GM12878 (cell line): Measurements from ENCODE around the gene DPF3. TPM values are rescaled to one million over a fixed set of nuclear protein-coding genes. Genes with fewer than 3 reads are reported as not detected.

Experiments
- ATAC-seq: fragments of 200-7000 bp; cut with Tn5 transposase; 3 replicates; pipeline ENCODE4 v1.9.1; 2020; ENCODE audit warnings: mild to moderate bottlenecking, moderate library complexity
- BruUV-seq: library from RNA; stranded (reverse); fragments of 400-500 nt; replicated peaks from 2 replicates; lab custom pipeline; 2021; lab: Mats Ljungman, UMichigan
- CTCF ChIA-PET: fragments of 300-600 bp; sonication (Branson Sonifier 250); formaldehyde crosslinking; extraction: SDS; loops from one replicate; lab custom pipeline; 2021; ENCODE audit warnings: inconsistent platforms; lab: Yijun Ruan, JAX
- POLR2A ChIA-PET: fragments of 350-600 bp; formaldehyde crosslinking; extraction: SDS; loops from one replicate; lab custom pipeline; 2021; ENCODE audit warnings: inconsistent platforms; lab: Charles Lee
- RAD21 ChIA-PET: fragments of 300-600 bp; sonication (Branson Sonifier 250); formaldehyde crosslinking; loops from one replicate; lab custom pipeline; 2023; ENCODE audit warnings: antibody characterized with exemption; ENCODE audit not compliant: unreplicated experiment; lab: Charles Lee
- SMC1A ChIA-PET: fragments of 300-600 bp; sonication (Branson Sonifier 250); formaldehyde crosslinking; loops from one replicate; lab custom pipeline; 2023; ENCODE audit not compliant: unreplicated experiment, uncharacterized antibody; lab: Charles Lee
- DNase-seq: peaks from one replicate; pipeline ENCODE4 v3.0.0-alpha.2; 2011; ENCODE audit warnings: low read depth, low spot score
- FAIRE-seq: peaks from 3 replicates; lab custom pipeline; 2011; peaks lifted over from hg19 to GRCh38; lab: Jason Lieb, UNC
- H2AFZ ChIP-seq: 2 replicates; pipeline ENCODE4 v1.6.0; 2011; ENCODE audit warnings: low read depth, low read length, control low read depth; ENCODE audit not compliant: control insufficient read depth
- H3K27ac ChIP-seq: 2 replicates; pipeline ENCODE4 v1.5.1; 2011; ENCODE audit warnings: control low read depth; ENCODE audit not compliant: control insufficient read depth, insufficient read depth
- H3K27me3 ChIP-seq, 2 experiments: replicated peaks in 1 of 2; 2 replicates each; pipeline versions ENCODE4 v1.6.0 to v1.6.1; 2011; ENCODE audit warnings: low read length in 1 of 2; ENCODE audit not compliant: control insufficient read depth in 2 of 2, insufficient read depth in 2 of 2
- H3K36me3 ChIP-seq, 2 experiments: 2 replicates each; pipeline ENCODE4 v1.5.1; 2011; ENCODE audit warnings: low read length in 1 of 2; ENCODE audit not compliant: control insufficient read depth in 2 of 2, insufficient read depth in 2 of 2
- H3K4me1 ChIP-seq: 2 replicates; pipeline ENCODE4 v1.6.1; 2011; ENCODE audit warnings: mild to moderate bottlenecking, low read length, moderate library complexity, mixed read lengths; ENCODE audit not compliant: control insufficient read depth, insufficient read depth
- H3K4me2 ChIP-seq: 2 replicates; pipeline ENCODE4 v1.6.0; 2011; ENCODE audit warnings: control low read depth; ENCODE audit not compliant: control insufficient read depth, insufficient read depth
- H3K4me3 ChIP-seq: fragments of 200-600 bp; sonication (generic); 2 replicates; pipeline ENCODE4 v1.5.1; 2016
- H3K79me2 ChIP-seq: 2 replicates; pipeline ENCODE4 v1.6.0; 2011; ENCODE audit warnings: low read length; ENCODE audit not compliant: control insufficient read depth, insufficient read depth
- H3K9ac ChIP-seq: 2 replicates; pipeline ENCODE4 v1.8.0; 2011; ENCODE audit warnings: low read length, control low read depth, mixed read lengths; ENCODE audit not compliant: control insufficient read depth, insufficient read depth
- H3K9me3 ChIP-seq: replicated peaks from 3 replicates; pipeline ENCODE4 v1.5.1; 2011; ENCODE audit warnings: mild to moderate bottlenecking, low read length; ENCODE audit not compliant: control insufficient read depth, insufficient read depth
- H4K20me1 ChIP-seq: 2 replicates; pipeline ENCODE4 v1.6.0; 2011; ENCODE audit not compliant: control insufficient read depth, insufficient read depth
- BMI1 ChIP-seq: fragments of 450-650 bp; IDR thresholded peaks from 2 replicates; pipeline ENCODE4 v1.6.1; 2016; ENCODE audit warnings: mild to moderate bottlenecking, moderate library complexity, borderline replicate concordance
- CBX5 ChIP-seq: sonication (generic); IDR thresholded peaks from 2 replicates; pipeline ENCODE4 v1.6.1; 2016; ENCODE audit warnings: low read depth, moderate library complexity, mild to moderate bottlenecking, inconsistent platforms
- CEBPB ChIP-seq, 2 experiments: fragments of 150-350 bp in 1 of 2; IDR thresholded peaks; 2 replicates each; pipeline ENCODE4 v1.6.1; 2012 to 2014; ENCODE audit warnings: low read depth in 2 of 2, low read length in 2 of 2, borderline replicate concordance in 1 of 2, inconsistent platforms in 1 of 2
- ESRRA ChIP-seq: IDR thresholded peaks from 2 replicates; pipeline ENCODE4 v1.6.1; 2012; ENCODE audit warnings: mild to moderate bottlenecking, low read length, improper control_type of control experiment
- IKZF1 ChIP-seq: fragments of 450-650 bp; conservative IDR thresholded peaks from 2 replicates; pipeline ENCODE4 v1.6.1; 2017; ENCODE audit warnings: antibody characterized with exemption, mild to moderate bottlenecking
- LARP7 ChIP-seq: fragments of 450-650 bp; IDR thresholded peaks from 2 replicates; pipeline ENCODE4 v1.6.1; 2017; ENCODE audit warnings: mild to moderate bottlenecking
- NR2C2 ChIP-seq: IDR thresholded peaks from 2 replicates; pipeline ENCODE4 v1.6.1; 2011; ENCODE audit warnings: borderline replicate concordance, low read depth; ENCODE audit not compliant: control insufficient read depth, insufficient read length
- PML ChIP-seq: IDR thresholded peaks from 2 replicates; pipeline ENCODE4 v1.6.1; 2012; ENCODE audit warnings: low read length, inconsistent platforms
- RB1 ChIP-seq: fragments of 450-650 bp; formaldehyde crosslinking; IDR thresholded peaks from 2 replicates; pipeline ENCODE4 v1.6.1; 2017; ENCODE audit warnings: mild to moderate bottlenecking, borderline replicate concordance
- RCOR1 ChIP-seq: conservative IDR thresholded peaks from 2 replicates; pipeline ENCODE4 v1.6.1; 2012; ENCODE audit warnings: low read depth, low read length, improper control_type of control experiment
- RELA ChIP-seq: fragments of 450-650 bp; IDR thresholded peaks from 2 replicates; pipeline ENCODE4 v1.8.0; 2014; ENCODE audit warnings: borderline replicate concordance; ENCODE audit not compliant: partially characterized antibody
- TCF12 ChIP-seq: IDR thresholded peaks from 2 replicates; pipeline ENCODE4 v1.6.1; 2011; ENCODE audit warnings: low read depth, mild to moderate bottlenecking, low read length
- WGBS: methylation state at CpG from one replicate; pipeline ENCODE4 v1.1.6; 2016; ENCODE audit warnings: low lambda C conversion rate; ENCODE audit not compliant: insufficient replicate concordance, insufficient coverage; ENCODE audit errors: missing lambda C conversion rate; 5-methylcytosine and 5-hydroxymethylcytosine counted together
- in situ Hi-C: fragments of 300-500 bp; cut with MboI; formaldehyde crosslinking; loops from 9 replicates; pipeline ENCODE4 v1.14.3; 2018; ENCODE audit warnings: mixed read lengths
- intact Hi-C: fragments of 100-400 bp; cut with micrococcal nuclease; formaldehyde crosslinking; loops from one replicate; pipeline ENCODE4 v1.14.2; 2022; ENCODE audit not compliant: unreplicated experiment
- polyA plus RNA-seq, 11 experiments: library from polyadenylated mRNA; depleted of rRNA in 4 of 11; unstranded in 6 of 11; stranded (reverse) in 5 of 11; fragments of >200 nt; fragmentation: Nextera tagmentation in 4 of 11; fragmentation: Illumina TruSeq in 1 of 11; extraction: Ambion mirVana in 4 of 11; extraction: Trizol in 1 of 11; gene quantifications; 1 replicate in 1 of 11; 2 replicates in 10 of 11; pipeline versions ENCODE4 v1.2.1 to v1.2.3, GENCODE V29; 2011 to 2016; ENCODE audit warnings: inconsistent platforms in 2 of 11, missing spikeins in 2 of 11, low read depth in 1 of 11
- total RNA-seq, 4 experiments: library from RNA; depleted of rRNA in 3 of 4; stranded (reverse); fragments of >200 nt in 3 of 4; fragmentation: Illumina TruSeq in 1 of 4; extraction: Trizol in 1 of 4; gene quantifications; 2 replicates each; pipeline versions ENCODE4 v1.2.1 to v1.2.3, GENCODE V29; 2013 to 2021

DPF3 gene
- total and polyA plus RNA-seq, 10 of the 15 experiments (the other 5 are each of a cell fraction or from before 2014, with no cell fraction given): 0.69 to 8.0 (median 2.2) TPM

DNA sequence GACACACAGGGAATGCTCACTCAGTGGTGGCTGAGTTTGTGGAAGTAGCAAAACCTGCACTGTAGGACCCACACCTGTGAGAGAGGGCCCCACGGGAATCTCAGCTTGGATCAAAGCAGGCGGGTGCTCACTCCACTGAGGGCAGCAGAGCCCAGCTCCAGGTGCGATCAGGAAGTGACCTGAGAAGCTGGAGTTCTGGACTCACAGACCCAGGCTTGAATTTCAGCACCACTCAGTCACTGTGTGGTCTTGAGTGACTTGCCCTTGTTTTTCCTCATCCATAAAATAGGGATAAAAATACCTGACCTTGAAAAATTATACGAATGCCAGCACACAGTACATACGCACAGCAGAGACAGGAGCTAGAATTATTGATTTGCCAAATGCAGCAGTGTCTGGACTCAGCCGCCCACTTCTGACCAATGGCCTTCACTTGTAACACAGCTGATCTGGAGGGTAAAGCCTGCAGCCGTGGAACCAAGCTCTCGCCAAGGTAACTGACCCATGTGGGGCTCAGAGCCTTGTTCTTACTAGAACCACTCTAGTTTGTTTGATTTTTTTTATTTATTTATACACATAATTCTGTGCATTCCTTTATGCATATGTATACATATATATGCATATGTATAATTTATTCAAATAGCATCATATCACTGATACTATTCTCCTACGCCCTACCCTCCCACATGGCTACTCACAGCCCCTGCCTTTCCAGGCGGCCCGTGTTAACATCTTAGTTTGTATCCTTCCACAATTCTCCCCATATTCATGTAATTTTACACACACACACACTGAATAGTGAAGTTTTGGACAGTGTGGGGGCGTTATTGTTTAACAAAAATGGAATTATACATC, 53.9 kb downstream of the DPF3 start:
- Histone ChIP-seq H3K9ac (no peak overlapping the region), H3K79me2 (no peaks in the 10 kb centered on the region), H3K4me1 (no peaks in the 10 kb centered on the region), H2AFZ (no peak overlapping the region), H4K20me1 (no peaks in the 10 kb centered on the region), H3K27ac (no peak overlapping the region), H3K9me3 (no peaks in the 10 kb centered on the region), H3K4me2 (no peak overlapping the region), H3K27me3 (no peaks in the 10 kb centered on the region), H3K4me3 (no peak overlapping the region), H3K36me3 (no peaks in the 10 kb centered on the region)
- no TSS peak for BruUV-seq
- ATAC-seq (no peak), DNase-seq (no peak), FAIRE-seq (no peak)
- intact Hi-C loops (no loop called here), in situ Hi-C loops (no loop called here)
- 75% methylated on average over 12 of the region's 12 CpGs for WGBS
- RAD21 ChIA-PET: interaction anchor here (1.6 kb wide), 1 partner anchor 54 kb away, joined by 3 read pairs; the partner anchor contains the start of gene DPF3
- POLR2A ChIA-PET: interaction anchor here (0.6 kb wide), 1 partner anchor 379 kb away, joined by 3 read pairs; no protein-coding TSS in a partner anchor
- SMC1A ChIA-PET: no interaction called here
- CTCF ChIA-PET: no interaction called here
- TF ChIP-seq IKZF1 (no peak), TCF12 (no peak), PML (no peak), CBX5 (no peak), RB1 (no peak), BMI1 (no peak), NR2C2 (no peak), RELA (no peak), ESRRA (no peak), RCOR1 (no peak), CEBPB (IDR thresholded peaks at IDR 0.05; ENCODE audit: borderline replicate concordance in 1 of 2, low read depth in 2 of 2, low read length in 2 of 2) (no peak), LARP7 (no peak)
